GM21515 (cell line): ENCODE measurements around the gene TBX6.

Experiments used
- ATAC-seq: cut with Tn5 transposase; IDR thresholded peaks from one replicate; pipeline ENCODE4 v1.9.1; 2021; ENCODE audit not compliant: unreplicated experiment

TBX6 gene

GRCh38 chr16:30113711-30114333, 22.1 kb upstream of the TBX6 start:
- no peak for ATAC-seq

GRCh38 chr16:30113031-30113710, 21.4 kb upstream of the TBX6 start, which contains the start of gene GDPD3:
Gene GDPD3, minus strand, starts transcription at chr16:30113537. Its CDS starts 59 bp downstream, at chr16:30113478.
- ATAC-seq: no peak

- ATAC-seq: no peak
These were observed 20.7 kb upstream of the TBX6 start for GRCh38 chr16:30112197-30113030.

- ATAC-seq: no peak
These were observed 18.9 kb upstream of the TBX6 start for GRCh38 chr16:30110661-30111060.

- ATAC-seq: no peak
These were observed 16.5 kb upstream of the TBX6 start for GRCh38 chr16:30108059-30108850.

- ATAC-seq: no peak
These were observed 12.8 kb upstream of the TBX6 start for GRCh38 chr16:30104492-30104891.

GRCh38 chr16:30104090-30104489, 12.4 kb upstream of the TBX6 start:
- no peak for ATAC-seq

GRCh38 chr16:30096862-30097563, 5.3 kb upstream of the TBX6 start:
- ATAC-seq: no peak

GRCh38 chr16:30096105-30096861, 4.6 kb upstream of the TBX6 start, which contains the start of gene YPEL3:
Gene YPEL3, minus strand, starts transcription at chr16:30096213. Its CDS starts 731 bp downstream, at chr16:30095482.
- ATAC-seq: peak; percentile 42

GRCh38 chr16:30095166-30096078, 3.7 kb upstream of the TBX6 start:
- no peak for ATAC-seq

- ATAC-seq: no peak
These were observed 2.9 kb upstream of the TBX6 start for GRCh38 chr16:30094541-30095165.

- peak; percentile 49 for ATAC-seq
These were observed 768 bp upstream of the TBX6 start for GRCh38 chr16:30092373-30093010.

- no peak for ATAC-seq
These were observed 953 bp downstream of the TBX6 start for GRCh38 chr16:30090610-30091331.

- no peak for ATAC-seq
These were observed 2.7 kb downstream of the TBX6 start for GRCh38 chr16:30088832-30089624.

- no peak for ATAC-seq
These were observed 3.4 kb downstream of the TBX6 start for GRCh38 chr16:30088237-30088831.
